ENCODE results near the gene IGF1R. TPM values are rescaled to one million over a fixed set of nuclear protein-coding genes. Genes with fewer than 3 reads are reported as not detected.
"Not testable (repeated sequence)": the region's sequence is repeated elsewhere in the genome, so short reads cannot be mapped to it uniquely, and the experiment has no call there.

Gene IGF1R
- total RNA-seq, 1 experiment from 2014 or later = 14.2 TPM

DNA sequence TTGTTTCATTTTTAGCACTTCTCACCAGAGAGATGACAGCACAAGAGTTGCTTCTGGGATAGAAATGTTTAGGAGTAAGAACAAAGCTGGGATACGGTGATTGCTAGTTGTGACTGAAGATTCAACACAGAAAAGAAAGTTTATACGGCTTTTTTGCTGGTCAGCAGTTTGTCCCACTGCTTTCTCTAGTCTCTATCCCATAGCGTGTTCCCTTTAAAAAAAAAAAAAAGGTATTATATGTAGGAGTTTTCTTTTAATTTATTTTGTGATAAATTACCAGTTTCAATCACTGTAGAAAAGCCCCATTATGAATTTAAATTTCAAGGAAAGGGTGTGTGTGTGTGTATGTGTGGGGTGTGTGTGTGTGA, 311.3 kb downstream of the IGF1R start:
- DNase-seq (ENCODE audit: low read depth) = no peak

- no peak for DNase-seq (ENCODE audit: low read depth)
Observed at GRCh38 chr15:98960555-98961050, 312.3 kb downstream of the IGF1R start.

- DNase-seq (ENCODE audit: low read depth) = no peak
Observed at GRCh38 chr15:98963444-98963843, 315.1 kb downstream of the IGF1R start.

DNA sequence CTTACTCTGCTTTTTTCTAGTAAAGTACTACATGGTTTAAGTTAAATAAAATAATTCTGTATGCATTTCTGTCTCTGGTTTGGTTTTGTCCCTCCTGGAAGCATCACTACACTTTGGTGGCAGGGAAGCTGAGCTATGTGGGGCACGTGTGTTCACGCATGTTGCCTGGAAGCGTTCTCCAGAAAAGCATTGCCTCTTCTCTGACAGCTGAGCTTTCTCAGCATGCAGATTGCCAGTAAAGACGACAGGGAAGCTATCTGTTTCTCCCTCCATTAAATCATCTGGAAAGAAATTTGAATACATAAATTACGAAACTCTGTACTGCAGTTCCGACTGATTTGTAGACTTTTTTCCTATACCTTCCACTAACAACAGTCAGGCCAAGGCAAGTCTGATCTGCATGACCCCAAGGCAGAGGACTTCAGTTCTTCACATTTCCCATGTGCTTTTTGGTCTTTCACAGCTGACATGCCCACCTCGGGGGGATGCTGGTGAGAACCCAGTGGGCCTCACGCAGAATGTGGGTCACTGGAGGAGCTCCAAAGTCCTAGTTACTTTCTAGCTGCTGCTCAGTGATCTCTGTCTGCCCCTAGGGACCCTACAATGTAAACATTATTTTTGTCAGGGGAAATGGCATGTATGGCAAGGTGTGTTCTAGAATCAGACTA, 316.3 kb downstream of the IGF1R start:
- DNase-seq (ENCODE audit: low read depth) = no peak

DNA sequence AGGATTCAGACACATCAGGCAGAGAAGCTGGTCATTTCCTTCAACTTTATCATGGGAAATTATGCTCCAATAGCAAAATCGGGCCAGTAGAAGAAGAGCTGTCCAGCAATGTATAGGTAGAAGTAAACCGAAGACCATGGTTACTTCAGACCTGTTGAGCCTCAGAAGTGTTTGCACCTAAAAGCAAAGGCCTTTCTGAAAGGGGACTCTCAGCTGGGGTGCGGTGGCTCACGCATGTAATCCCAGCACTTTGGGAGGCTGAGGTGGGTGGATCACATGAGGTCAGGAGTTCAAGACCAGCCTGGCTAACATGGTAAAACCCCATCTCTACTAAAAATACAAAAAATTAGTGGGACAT, 316.8 kb downstream of the IGF1R start:
- DNase-seq (ENCODE audit: low read depth) = not testable (repeated sequence)

DNA sequence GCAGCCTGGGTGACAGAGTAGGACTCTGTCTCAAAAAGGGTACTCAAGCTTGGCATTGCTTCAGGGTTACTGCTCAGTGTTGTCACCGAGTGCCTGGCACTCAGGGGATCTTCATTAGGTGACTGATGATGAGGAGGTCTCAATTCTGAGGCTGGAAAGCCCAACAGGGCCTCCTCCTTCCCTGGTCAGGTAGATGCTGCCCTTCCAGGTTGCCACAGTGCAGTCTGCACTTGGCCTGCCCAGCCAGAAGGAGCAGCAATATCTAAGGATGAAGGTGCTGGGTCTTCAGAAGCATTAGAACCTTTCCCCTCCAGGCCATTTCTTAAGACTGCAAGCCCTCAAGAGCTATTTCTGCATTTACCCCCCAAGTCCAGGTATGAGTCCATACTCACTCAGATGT, 317.3 kb downstream of the IGF1R start:
- DNase-seq (ENCODE audit: low read depth) = no peak

- no peak for DNase-seq (ENCODE audit: low read depth)
Observed at GRCh38 chr15:98966091-98966787, 317.9 kb downstream of the IGF1R start.

- no peak for DNase-seq (ENCODE audit: low read depth)
Observed at GRCh38 chr15:98967096-98967495, 318.8 kb downstream of the IGF1R start.

GRCh38 chr15:98967916-98968315, 319.6 kb downstream of the IGF1R start:
- DNase-seq (ENCODE audit: low read depth) = no peak

GRCh38 chr15:98968576-98968975, 320.2 kb downstream of the IGF1R start:
- DNase-seq (ENCODE audit: low read depth) = no peak

GRCh38 chr15:98969126-98969735, 320.9 kb downstream of the IGF1R start:
- DNase-seq (ENCODE audit: low read depth) = no peak

- no peak for DNase-seq (ENCODE audit: low read depth)
Observed at GRCh38 chr15:98970799-98971198, 322.5 kb downstream of the IGF1R start.

DNA sequence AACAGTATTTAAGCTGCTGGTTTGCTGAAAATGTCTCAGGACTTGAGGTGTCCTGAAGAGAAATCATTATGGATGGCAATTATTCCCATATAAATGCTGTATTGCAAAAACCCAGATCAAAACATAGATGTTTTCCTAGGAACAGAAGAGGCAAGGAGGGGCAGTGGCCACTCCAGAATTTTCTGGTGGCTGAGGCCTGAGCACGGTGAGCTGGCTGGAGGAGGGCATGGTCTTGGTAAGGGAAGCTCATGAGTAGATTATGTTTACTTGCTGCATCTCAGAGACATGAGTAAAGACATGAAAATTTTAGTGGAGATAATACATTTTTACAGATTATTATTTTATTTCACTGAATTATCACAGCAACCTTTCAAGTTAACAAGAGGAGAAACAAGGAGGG, 328.2 kb downstream of the IGF1R start:
- no peak for DNase-seq (ENCODE audit: low read depth)

DNA sequence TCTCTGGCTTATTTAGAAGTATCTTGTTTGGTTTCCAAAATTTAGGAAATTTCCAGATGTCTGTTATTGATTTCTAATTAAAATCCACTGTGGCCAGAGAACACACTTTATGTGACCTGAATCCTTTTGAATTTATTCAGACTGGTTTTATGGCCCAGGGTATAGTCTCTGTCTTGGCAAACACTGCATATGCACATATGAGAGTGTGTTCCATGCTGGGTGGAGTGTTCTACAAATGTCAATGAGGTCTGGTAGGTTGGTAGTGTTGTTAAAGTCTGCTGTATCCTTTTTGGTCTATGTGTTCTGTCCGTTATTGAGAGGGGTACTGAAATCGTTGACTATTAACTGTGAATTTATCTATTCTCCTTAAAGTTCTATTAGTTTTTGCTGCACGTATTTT, 329.1 kb downstream of the IGF1R start:
- no peak for DNase-seq (ENCODE audit: low read depth)

DNA sequence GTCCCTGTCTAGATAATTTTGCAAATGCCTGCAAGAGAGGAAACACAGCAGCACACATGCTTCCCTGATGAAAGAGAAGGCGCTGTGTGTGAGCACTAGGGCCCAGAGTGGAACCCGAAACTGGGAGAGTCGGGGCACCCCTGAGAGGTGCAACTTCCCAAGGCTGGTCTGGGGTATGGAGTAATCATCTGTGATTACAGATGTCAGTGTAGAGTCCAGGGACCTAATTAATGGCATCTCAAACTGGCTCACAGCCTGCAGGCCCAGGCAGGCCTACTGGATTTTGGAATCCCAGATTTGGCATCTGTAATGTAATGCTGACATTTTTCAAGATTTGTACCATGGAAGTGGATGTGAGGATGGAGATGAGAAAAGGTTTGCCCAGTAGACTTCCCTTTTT, 329.8 kb downstream of the IGF1R start:
- no peak for DNase-seq (ENCODE audit: low read depth)

- no peak for DNase-seq (ENCODE audit: low read depth)
Observed at GRCh38 chr15:98980899-98981228, 332.5 kb downstream of the IGF1R start.

DNA sequence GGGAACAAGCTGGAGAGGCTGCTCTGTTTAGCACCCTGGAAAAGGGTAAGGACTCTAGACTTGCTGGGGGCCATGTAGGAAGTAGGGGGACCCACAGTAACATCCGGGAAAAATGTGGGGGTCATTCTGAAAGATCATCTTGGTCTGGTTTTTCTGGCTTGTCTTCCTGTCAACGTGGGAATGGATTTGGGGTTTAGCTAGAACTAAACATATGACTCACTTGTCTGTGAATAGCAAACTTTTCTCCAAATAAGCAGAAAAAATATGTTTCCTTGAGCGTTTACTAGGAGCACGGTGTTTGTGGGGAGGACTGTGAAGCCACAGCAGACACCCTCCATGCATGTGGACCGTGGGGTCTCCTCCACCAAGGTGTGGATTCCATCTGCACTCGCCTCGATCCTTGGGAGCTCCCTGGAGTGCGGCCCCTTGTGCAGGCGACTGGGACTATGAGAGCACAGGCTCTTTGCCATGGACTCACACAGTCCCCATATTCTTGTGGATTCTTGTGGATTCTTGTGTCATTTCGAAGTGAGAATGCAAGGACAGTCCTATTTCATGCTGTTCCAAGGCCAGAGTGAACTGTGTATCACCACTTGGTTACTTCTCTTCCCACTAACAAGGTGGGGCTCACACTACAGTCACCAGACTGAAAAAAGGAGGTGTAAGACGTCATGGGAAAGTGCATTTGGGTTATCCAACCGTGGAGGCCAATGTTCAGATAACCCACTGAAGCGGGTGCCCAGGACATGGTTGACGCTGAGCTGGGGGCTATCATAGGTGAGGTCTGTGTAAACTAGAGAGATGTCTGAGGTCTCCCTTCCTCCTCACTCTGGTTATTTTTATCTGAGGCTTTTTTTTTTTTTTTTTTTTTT, 333.7 kb downstream of the IGF1R start:
- DNase-seq (ENCODE audit: low read depth) = no peak

GRCh38 chr15:98983334-98983733, 335.0 kb downstream of the IGF1R start:
- peak; percentile 78 for DNase-seq (ENCODE audit: low read depth)

- no peak for DNase-seq (ENCODE audit: low read depth)
Observed at GRCh38 chr15:98986281-98986680, 337.9 kb downstream of the IGF1R start.

- DNase-seq (ENCODE audit: low read depth) = no peak
Observed at GRCh38 chr15:98994892-98995291, 346.6 kb downstream of the IGF1R start.

- DNase-seq (ENCODE audit: low read depth) = no peak
Observed at GRCh38 chr15:98996169-98996568, 347.8 kb downstream of the IGF1R start.

DNA sequence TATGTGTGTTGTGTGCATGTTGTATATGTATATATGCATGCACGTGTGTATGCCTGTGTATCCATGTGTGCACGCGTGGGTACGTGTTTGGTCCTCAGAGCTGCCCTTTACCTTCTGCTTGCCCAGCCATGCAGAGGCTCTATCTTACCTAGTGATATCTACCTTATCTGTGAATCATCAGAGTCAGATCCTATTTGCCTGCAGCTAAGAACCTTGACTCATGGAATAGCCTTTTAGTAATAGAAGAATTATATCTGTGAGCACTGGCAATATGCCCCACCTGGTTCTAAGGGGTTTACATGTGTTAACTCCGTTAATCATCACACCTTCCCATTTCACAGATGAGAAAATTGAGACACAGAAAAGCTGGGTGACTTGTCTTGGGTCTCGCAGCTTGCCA, 348.3 kb downstream of the IGF1R start:
- no peak for DNase-seq (ENCODE audit: low read depth)

Measured in Daoy (cell line).